Kidney (tissue), 14 donors: ENCODE measurements around the gene NUMBL. TPM values are rescaled to one million over a fixed set of nuclear protein-coding genes. Genes with fewer than 3 reads are reported as not detected.

ENCODE experiments used
- DNase-seq, 5 donors: peaks; one replicate each; pipeline ENCODE4 v3.0.0-alpha.2; 2013 to 2020
- FAIRE-seq: peaks from 2 replicates; lab custom pipeline; 2012; peaks lifted over from hg19 to GRCh38; lab: Jason Lieb, UNC
- H3K27ac ChIP-seq, 2 donors: one replicate each; pipeline ENCODE4 v1.7.0; 2013; ENCODE audit warnings: low read depth in 2 of 2, low read length in 2 of 2, inconsistent platforms in 1 of 2
- H3K27me3 ChIP-seq: one replicate; pipeline ENCODE4 v1.7.1; 2013; ENCODE audit warnings: low read length, inconsistent platforms; ENCODE audit not compliant: control insufficient read depth, insufficient read depth
- H3K36me3 ChIP-seq, 3 donors: one replicate each; pipeline versions ENCODE4 v1.7.0 to v1.7.1; 2013; ENCODE audit warnings: low read length in 3 of 3, control low read depth in 1 of 3, inconsistent platforms in 1 of 3; ENCODE audit not compliant: insufficient read depth in 3 of 3, control insufficient read depth in 2 of 3
- H3K4me1 ChIP-seq, 3 donors: one replicate each; pipeline versions ENCODE4 v1.7.0 to v1.7.1; 2013; ENCODE audit warnings: low read length in 3 of 3, inconsistent platforms in 1 of 3, low read depth in 1 of 3; ENCODE audit not compliant: control insufficient read depth in 2 of 3, insufficient read depth in 2 of 3
- H3K4me3 ChIP-seq, 3 donors: one replicate each; pipeline versions ENCODE4 v1.7.0 to v1.8.1; 2013; ENCODE audit warnings: low read length in 3 of 3, control low read depth in 1 of 3, inconsistent platforms in 1 of 3
- H3K9ac ChIP-seq, 3 donors: one replicate each; pipeline versions ENCODE4 v1.7.0 to v1.7.1; 2013; ENCODE audit warnings: low read length in 3 of 3, control low read depth in 1 of 3, inconsistent platforms in 1 of 3
- H3K9me3 ChIP-seq, 3 donors: one replicate each; pipeline versions ENCODE4 v1.7.0 to v1.7.1; 2013; ENCODE audit warnings: low read length in 3 of 3, control low read depth in 1 of 3, inconsistent platforms in 1 of 3; ENCODE audit not compliant: control insufficient read depth in 2 of 3, insufficient read depth in 1 of 3
- CTCF ChIP-seq: IDR thresholded peaks from 3 replicates; pipeline ENCODE4 v1.5.1; 2012; ENCODE audit warnings: mild to moderate bottlenecking, moderate library complexity, borderline replicate concordance; ENCODE audit not compliant: insufficient read depth; ENCODE audit errors: extremely low read depth
- intact Hi-C: fragments of 100-400 bp; cut with DNase I; formaldehyde crosslinking; loops from one replicate; pipeline ENCODE4 v1.11.1; 2022
- polyA plus RNA-seq: library from polyadenylated mRNA; stranded (reverse); fragments of 350-450 nt; fragmentation: Illumina TruSeq; extraction: RNeasy Lipid Tissue Mini Kit (QIAGEN cat#74804); gene quantifications from one replicate; pipeline ENCODE4 v1.2.3, GENCODE V29; 2014; ENCODE audit warnings: low read depth, low replicate concordance; ENCODE audit not compliant: insufficient read depth
- total RNA-seq: library from RNA; stranded (reverse); fragmentation: NEBNext Ultra II Directional; extraction: Animal tissue kit (Norgen Biotek cat#: 25700); gene quantifications from one replicate; pipeline ENCODE4 v1.2.1, GENCODE V29; 2021
- donor health status: control.
- donor health status: control.
- donor health status: control.
- donor health status: control.
- donor health status: control.
- donor health status: DM: yes; HTN: yes; CAD: no.
- donor health status: Normal renal cell carcinoma (clear cell type).

The NUMBL gene
- total and polyA plus RNA-seq, 2 donors from 2014 or later: 3.3 to 24.3 TPM

GRCh38 chr19:40617961-40618360, 72.5 kb downstream of the NUMBL start:
- peaks cover 0 to 3% (median 0%) of the 10 kb centered on the region in 3 donors for H3K4me1 ChIP-seq
- TF ChIP-seq CTCF: no peak
- H3K9me3 ChIP-seq: no peaks in the 10 kb centered on the region
- H3K9ac ChIP-seq: no peak overlapping the region
- DNase-seq (no peak), FAIRE-seq (no peak)
- peaks cover 0 to 2% (median 0%) of the 10 kb centered on the region in 3 donors for H3K36me3 ChIP-seq
- intact Hi-C loops: no loop called here
- H3K4me3 ChIP-seq: no peak overlapping the region
- no peak overlapping the region for H3K27ac ChIP-seq
- H3K27me3 ChIP-seq: no peaks in the 10 kb centered on the region

- intact Hi-C loops: no loop called here
- Histone ChIP-seq H3K4me1 (peaks cover 0 to 3% (median 0%) of the 10 kb centered on the region in 3 donors), H3K9ac (no peak overlapping the region), H3K27me3 (no peaks in the 10 kb centered on the region), H3K9me3 (no peaks in the 10 kb centered on the region), H3K27ac (no peak overlapping the region), H3K36me3 (peaks cover 0 to 5% (median 0%) of the 10 kb centered on the region in 3 donors), H3K4me3 (no peak overlapping the region)
- TF ChIP-seq CTCF: no peak
- peak in 1 of 5 donors; percentile 33 for DNase-seq
- FAIRE-seq: no peak
Measured at GRCh38 chr19:40616941-40617340, 73.5 kb downstream of the NUMBL start.

- Histone ChIP-seq H3K4me3 (no peak overlapping the region), H3K4me1 (peaks cover 0 to 3% (median 0%) of the 10 kb centered on the region in 3 donors), H3K27ac (no peak overlapping the region), H3K27me3 (no peaks in the 10 kb centered on the region), H3K9ac (no peak overlapping the region), H3K9me3 (no peaks in the 10 kb centered on the region), H3K36me3 (peaks cover 0 to 4% (median 0%) of the 10 kb centered on the region in 3 donors)
- DNase-seq (no peak), FAIRE-seq (no peak)
- intact Hi-C loops: no loop called here
- TF ChIP-seq CTCF: no peak
Measured at GRCh38 chr19:40616178-40616577, 74.3 kb downstream of the NUMBL start.

Other genes with a start within 250 kb of the NUMBL start
- gene SERTAD3, start 246.3 kb downstream of the NUMBL start, total RNA-seq: 38.4 TPM
- gene SERTAD3, start 246.3 kb downstream of the NUMBL start, polyA plus RNA-seq: 29.9 TPM
- gene BLVRB, start 224.9 kb downstream of the NUMBL start, total RNA-seq: 89.9 TPM
- 248 TPM for gene BLVRB, start 224.9 kb downstream of the NUMBL start, polyA plus RNA-seq
- 0.82 TPM for gene SPTBN4, start 223.7 kb downstream of the NUMBL start, total RNA-seq
- 4.6 TPM for gene SPTBN4, start 223.7 kb downstream of the NUMBL start, polyA plus RNA-seq
- 69.6 TPM for gene SHKBP1, start 113.8 kb downstream of the NUMBL start, total RNA-seq
- 91.3 TPM for gene SHKBP1, start 113.8 kb downstream of the NUMBL start, polyA plus RNA-seq
- 155 TPM for gene LTBP4, start 89.3 kb downstream of the NUMBL start, total RNA-seq
- gene LTBP4, start 89.3 kb downstream of the NUMBL start, polyA plus RNA-seq: 52.1 TPM
- 55.3 TPM for gene COQ8B, start 26.2 kb upstream of the NUMBL start, total RNA-seq
- gene COQ8B, start 26.2 kb upstream of the NUMBL start, polyA plus RNA-seq: 45.8 TPM
- gene ITPKC, start 26.5 kb upstream of the NUMBL start, total RNA-seq: 27.9 TPM
- gene ITPKC, start 26.5 kb upstream of the NUMBL start, polyA plus RNA-seq: 14.3 TPM
- 8.7 TPM for gene ACTMAP, start 59.8 kb upstream of the NUMBL start, total RNA-seq
- gene ACTMAP, start 59.8 kb upstream of the NUMBL start, polyA plus RNA-seq: 8.9 TPM
- 48.7 TPM for gene SNRPA, start 60.6 kb upstream of the NUMBL start, total RNA-seq
- gene SNRPA, start 60.6 kb upstream of the NUMBL start, polyA plus RNA-seq: 52.6 TPM
- 6.5 TPM for gene MIA, start 84.9 kb upstream of the NUMBL start, total RNA-seq
- gene MIA, start 84.9 kb upstream of the NUMBL start, polyA plus RNA-seq: not detected
- gene RAB4B, start 87.6 kb upstream of the NUMBL start, total RNA-seq: 42.1 TPM
- 61.7 TPM for gene RAB4B, start 87.6 kb upstream of the NUMBL start, polyA plus RNA-seq
- 96.0 TPM for gene EGLN2, start 108.5 kb upstream of the NUMBL start, total RNA-seq
- 96.3 TPM for gene EGLN2, start 108.5 kb upstream of the NUMBL start, polyA plus RNA-seq
- not detected for gene CYP2A6, start 159.8 kb upstream of the NUMBL start, total RNA-seq
- not detected for gene CYP2A6, start 159.8 kb upstream of the NUMBL start, polyA plus RNA-seq
- not detected for gene CYP2A7, start 191.6 kb upstream of the NUMBL start, total RNA-seq
- not detected for gene CYP2A7, start 191.6 kb upstream of the NUMBL start, polyA plus RNA-seq